HCT116 (cell line): ENCODE measurements around the gene CYP24A1. TPM values are rescaled to one million over a fixed set of nuclear protein-coding genes. Genes with fewer than 3 reads are reported as not detected.
A peak's percentile ranks its signal among the peaks of the same experiment; 100 is the strongest.

Source experiments
- ATAC-seq: fragments of 200-7000 bp; cut with Tn5 transposase; 2 replicates; pipeline ENCODE4 v1.9.1; 2020; ENCODE audit warnings: mild to moderate bottlenecking, moderate library complexity
- BruUV-seq: library from RNA; stranded (reverse); fragments of 400-500 nt; replicated peaks from 2 replicates; lab custom pipeline; 2021; lab: Mats Ljungman, UMichigan
- CTCF ChIA-PET: fragments of 300-600 bp; sonication (Branson Sonifier 250); formaldehyde crosslinking; loops from one replicate; lab custom pipeline; 2021; ENCODE audit warnings: antibody characterized with exemption; lab: Charles Lee
- POLR2A ChIA-PET: fragments of 300-600, 350-600 bp; sonication (Branson Sonifier 250); formaldehyde crosslinking; loops from one replicate; lab custom pipeline; 2021; ENCODE audit warnings: antibody characterized with exemption; lab: Charles Lee
- RAD21 ChIA-PET, 2 experiments: fragments of 300-600 bp; sonication (Branson Sonifier 250); formaldehyde crosslinking; loops; one replicate each; lab custom pipeline; 2023; ENCODE audit warnings: low total read pairs in 2 of 2; ENCODE audit not compliant: uncharacterized antibody in 2 of 2, unreplicated experiment in 2 of 2, low non-redundant PET in 1 of 2; lab: Charles Lee
- DNase-seq: peaks from one replicate; pipeline ENCODE4 v3.0.0-alpha.2; 2010; ENCODE audit warnings: low read depth, low spot score
- H2AFZ ChIP-seq: fragments of 200-600 bp; shearing (Covaris generic), sonication (generic); 2 replicates; pipeline ENCODE4 v1.6.1; 2017; ENCODE audit warnings: low read depth, mixed run types, mixed read lengths, antibody characterized with exemption, low read length; ENCODE audit not compliant: poor library complexity, severe bottlenecking
- H3K27ac ChIP-seq: 2 replicates; pipeline ENCODE4 v1.5.1; 2012; ENCODE audit warnings: low read depth, low read length
- H3K27me3 ChIP-seq: fragments of 200-600 bp; sonication (generic); 2 replicates; pipeline ENCODE4 v1.6.1; 2016; ENCODE audit warnings: mixed run types, low read length, mixed read lengths; ENCODE audit not compliant: insufficient read depth
- H3K36me3 ChIP-seq, 2 experiments: fragments of 200-500 bp in 1 of 2; fragments of 200-600 bp in 1 of 2; sonication (Bioruptor generic) in 1 of 2; sonication (generic) in 1 of 2; 2 replicates each; pipeline versions ENCODE4 v1.5.1 to v1.6.1; 2014 to 2016; ENCODE audit warnings: low read length in 2 of 2, inconsistent platforms in 1 of 2, mixed read lengths in 1 of 2, mixed run types in 1 of 2; ENCODE audit not compliant: insufficient read depth in 2 of 2, control insufficient read depth in 1 of 2
- H3K4me1 ChIP-seq, 2 experiments: fragments of 200-600 bp in 1 of 2; sonication (generic) in 1 of 2; 2 replicates each; pipeline versions ENCODE4 v1.5.1 to v1.6.1; 2012 to 2017; ENCODE audit warnings: low read length in 2 of 2, inconsistent platforms in 1 of 2, mild to moderate bottlenecking in 1 of 2, mixed read lengths in 1 of 2, mixed run types in 1 of 2, moderate library complexity in 1 of 2; ENCODE audit not compliant: insufficient read depth in 2 of 2, control insufficient read depth in 1 of 2
- H3K4me2 ChIP-seq: fragments of 200-600 bp; sonication (generic); 2 replicates; pipeline ENCODE4 v1.6.1; 2017; ENCODE audit warnings: mixed run types, low read length, mixed read lengths
- H3K4me3 ChIP-seq, 2 experiments: fragments of 200-600 bp in 1 of 2; sonication (generic) in 1 of 2; replicated peaks in 1 of 2; 2 replicates each; pipeline ENCODE4 v1.5.1; 2011 to 2016; ENCODE audit warnings: low read length in 2 of 2, control low read depth in 1 of 2, low read depth in 1 of 2, mild to moderate bottlenecking in 1 of 2, mixed read lengths in 1 of 2, mixed run types in 1 of 2
- H3K79me2 ChIP-seq: fragments of 200-600 bp; sonication (generic); 2 replicates; pipeline ENCODE4 v1.6.1; 2017; ENCODE audit warnings: mild to moderate bottlenecking, mixed run types, low read length, moderate library complexity, mixed read lengths; ENCODE audit not compliant: insufficient read depth
- H3K9ac ChIP-seq: fragments of 200-600 bp; sonication (generic); 2 replicates; pipeline ENCODE4 v1.6.1; 2016; ENCODE audit warnings: low read length, mixed read lengths
- H3K9me2 ChIP-seq: fragments of 200-600 bp; sonication (generic), shearing (Covaris generic); 2 replicates; pipeline ENCODE4 v1.6.1; 2017; ENCODE audit warnings: mixed run types, mild to moderate bottlenecking, moderate library complexity; ENCODE audit not compliant: insufficient read depth
- H3K9me3 ChIP-seq, 2 experiments: fragments of 200-500 bp in 1 of 2; fragments of 200-600 bp in 1 of 2; sonication (Bioruptor generic) in 1 of 2; sonication (generic) in 1 of 2; 2 replicates each; pipeline ENCODE4 v1.6.1; 2014 to 2017; ENCODE audit warnings: low read length in 2 of 2, mixed read lengths in 2 of 2, inconsistent platforms in 1 of 2, low read depth in 1 of 2, mild to moderate bottlenecking in 1 of 2, mixed run types in 1 of 2, moderate library complexity in 1 of 2; ENCODE audit not compliant: control insufficient read depth in 1 of 2, insufficient read depth in 1 of 2
- H4K20me1 ChIP-seq: fragments of 200-600 bp; sonication (generic), shearing (Covaris generic); 2 replicates; pipeline ENCODE4 v1.6.1; 2017; ENCODE audit warnings: mixed run types, mild to moderate bottlenecking, moderate library complexity; ENCODE audit not compliant: insufficient read depth
- ATF3 ChIP-seq: IDR thresholded peaks from 2 replicates; pipeline ENCODE4 v1.6.1; 2012
- CBX3 ChIP-seq: IDR thresholded peaks from 2 replicates; pipeline ENCODE4 v1.6.1; 2012; ENCODE audit warnings: low read depth
- ELF1 ChIP-seq: IDR thresholded peaks from 2 replicates; pipeline ENCODE4 v1.6.1; 2012; ENCODE audit warnings: low read depth, borderline replicate concordance
- FOSL1 ChIP-seq: IDR thresholded peaks from 2 replicates; pipeline ENCODE4 v1.6.1; 2012; ENCODE audit warnings: low read depth
- JUND ChIP-seq: IDR thresholded peaks from 2 replicates; pipeline ENCODE4 v1.6.1; 2012
- POLR2AphosphoS5 ChIP-seq: IDR thresholded peaks from 2 replicates; pipeline ENCODE4 v1.6.1; 2011; ENCODE audit warnings: mild to moderate bottlenecking, low read depth, low read length, moderate library complexity
- SIN3A ChIP-seq: IDR thresholded peaks from 2 replicates; pipeline ENCODE4 v1.6.1; 2012; ENCODE audit warnings: low read depth
- TCF7L2 ChIP-seq: IDR thresholded peaks from 2 replicates; pipeline ENCODE4 v1.7.0; 2011; ENCODE audit warnings: borderline replicate concordance, inconsistent platforms; ENCODE audit not compliant: insufficient read depth, insufficient read length; ENCODE audit errors: extremely low read depth
- ZFX ChIP-seq: fragments of 450-650 bp; IDR thresholded peaks from 2 replicates; pipeline ENCODE4 v1.6.1; 2017
- ZNF274 ChIP-seq: fragments of 200-500 bp; sonication (Bioruptor generic); IDR thresholded peaks from 2 replicates; pipeline ENCODE4 v1.6.1; 2014; ENCODE audit warnings: mild to moderate bottlenecking, low read depth, low read length, inconsistent platforms
- intact Hi-C: fragments of 100-400 bp; cut with micrococcal nuclease; formaldehyde crosslinking; loops from 2 replicates; pipeline ENCODE4 v1.10.0; 2022
- total RNA-seq: library from RNA; stranded (reverse); gene quantifications from one replicate; pipeline ENCODE4 v1.2.1, GENCODE V29; 2021; ENCODE audit not compliant: unreplicated experiment
- TF ChIP-seq, protein P1 (sequence below): IDR thresholded peaks from 2 replicates; pipeline ENCODE4 v1.6.1; 2011; ENCODE audit warnings: mild to moderate bottlenecking, low read length, moderate library complexity; ENCODE audit not compliant: insufficient replicate concordance; ENCODE audit errors: extremely low read depth
- TF ChIP-seq, protein P2 (sequence below): IDR thresholded peaks from 2 replicates; pipeline ENCODE4 v1.6.1; 2012

The CYP24A1 gene
- total RNA-seq, 1 experiment from 2014 or later = 267 TPM

DNA sequence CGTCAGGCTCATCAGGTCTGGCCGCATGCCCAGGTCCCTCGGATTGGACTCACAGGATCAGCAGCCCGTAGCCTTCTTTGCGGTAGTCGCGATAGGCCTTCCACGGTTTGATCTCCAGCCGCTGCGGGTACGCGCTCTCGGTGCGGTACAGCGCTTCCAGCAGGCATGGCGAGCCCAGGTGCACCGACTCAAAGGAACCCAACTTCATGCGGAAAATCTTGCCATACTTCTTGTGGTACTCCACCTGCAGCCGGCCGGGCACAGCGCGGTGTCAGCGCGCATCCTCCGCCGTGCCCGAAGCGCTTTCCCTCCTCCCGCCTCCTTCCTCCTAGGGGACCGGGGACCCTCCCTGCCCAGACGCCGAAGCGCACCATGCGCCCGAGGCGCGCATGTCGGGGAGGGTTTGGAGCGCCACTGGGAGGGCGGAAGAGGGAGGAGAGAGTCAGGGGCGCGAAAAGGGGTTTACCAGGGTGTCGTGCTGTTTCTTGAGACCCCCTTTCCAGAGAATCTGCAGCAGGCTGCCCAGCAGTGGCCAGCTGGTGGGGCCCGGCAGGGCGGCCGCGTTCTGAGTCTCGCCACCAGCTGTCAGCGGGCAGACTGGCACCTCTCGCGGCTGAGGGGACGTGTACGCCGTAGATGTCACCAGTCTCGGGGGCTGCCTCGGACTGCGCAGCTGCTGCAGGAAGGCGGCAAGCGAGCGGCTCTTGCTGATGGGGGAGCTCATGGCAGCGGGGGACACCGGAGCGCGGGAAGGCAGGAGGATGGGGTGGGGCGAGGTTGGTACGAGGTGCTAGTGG, 732 bp downstream of the CYP24A1 start:
- no peaks in the 10 kb centered on the region for H3K9me2 ChIP-seq
- ChIA-PET RAD21 (no interaction called here), CTCF (interaction anchor here (1.4 kb wide), 1 partner anchor 70 kb away, joined by 3 read pairs; no protein-coding TSS in a partner anchor), POLR2A (interaction anchor here (0.6 to 1.1 kb wide), 2 partner anchors 35 to 81 kb away, joined by 3 read pairs; no protein-coding TSS in a partner anchor)
- BruUV-seq = no TSS peak
- DNase-seq (no peak), ATAC-seq (no peak)
- H3K27me3 ChIP-seq = no peaks in the 10 kb centered on the region
- peak overlapping the region; percentile 82 for H3K9ac ChIP-seq
- no peaks in the 10 kb centered on the region for H4K20me1 ChIP-seq
- H3K27ac ChIP-seq = peak overlapping the region; percentile 94
- TF ChIP-seq SIN3A (no peak), TCF7L2 (peak; percentile 57)
- TF ChIP-seq, protein P1, sequence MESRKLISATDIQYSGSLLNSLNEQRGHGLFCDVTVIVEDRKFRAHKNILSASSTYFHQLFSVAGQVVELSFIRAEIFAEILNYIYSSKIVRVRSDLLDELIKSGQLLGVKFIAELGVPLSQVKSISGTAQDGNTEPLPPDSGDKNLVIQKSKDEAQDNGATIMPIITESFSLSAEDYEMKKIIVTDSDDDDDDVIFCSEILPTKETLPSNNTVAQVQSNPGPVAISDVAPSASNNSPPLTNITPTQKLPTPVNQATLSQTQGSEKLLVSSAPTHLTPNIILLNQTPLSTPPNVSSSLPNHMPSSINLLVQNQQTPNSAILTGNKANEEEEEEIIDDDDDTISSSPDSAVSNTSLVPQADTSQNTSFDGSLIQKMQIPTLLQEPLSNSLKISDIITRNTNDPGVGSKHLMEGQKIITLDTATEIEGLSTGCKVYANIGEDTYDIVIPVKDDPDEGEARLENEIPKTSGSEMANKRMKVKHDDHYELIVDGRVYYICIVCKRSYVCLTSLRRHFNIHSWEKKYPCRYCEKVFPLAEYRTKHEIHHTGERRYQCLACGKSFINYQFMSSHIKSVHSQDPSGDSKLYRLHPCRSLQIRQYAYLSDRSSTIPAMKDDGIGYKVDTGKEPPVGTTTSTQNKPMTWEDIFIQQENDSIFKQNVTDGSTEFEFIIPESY = no peak
- peaks cover 85 to 99% of the 10 kb centered on the region in 2 experiments for H3K4me1 ChIP-seq
- peak overlapping the region; percentile 94 for H3K4me2 ChIP-seq
- no peaks in the 10 kb centered on the region for H3K36me3 ChIP-seq
- no peak overlapping the region for H2AFZ ChIP-seq
- no peaks in the 10 kb centered on the region for H3K9me3 ChIP-seq
- H3K79me2 ChIP-seq = peaks cover 50% of the 10 kb centered on the region
- intact Hi-C loops = loop anchor here (5.0 kb wide), 1 partner anchor 51 kb away; no protein-coding TSS in a partner anchor
- H3K4me3 ChIP-seq = peak overlapping the region; percentile 19 to 31

- CTCF ChIA-PET = interaction anchor here (1.4 kb wide), 1 partner anchor 69 kb away, joined by 3 read pairs; no protein-coding TSS in a partner anchor
- POLR2A ChIA-PET = interaction anchor here (1.1 kb wide), 1 partner anchor 80 kb away, joined by 3 read pairs; no protein-coding TSS in a partner anchor
Measured at GRCh38 chr20:54172532-54172855, 1.3 kb downstream of the CYP24A1 start.

More at GRCh38 chr20:54172532-54172855, 1.3 kb downstream of the CYP24A1 start:
- peak overlapping the region; percentile 19 to 31 for H3K4me3 ChIP-seq
- H3K9me3 ChIP-seq = no peaks in the 10 kb centered on the region
- H3K36me3 ChIP-seq = no peaks in the 10 kb centered on the region
- intact Hi-C loops = loop anchor here (5.0 kb wide), 1 partner anchor 50 kb away; no protein-coding TSS in a partner anchor
- no peaks in the 10 kb centered on the region for H4K20me1 ChIP-seq
- H3K4me1 ChIP-seq = peaks cover 86 to 99% of the 10 kb centered on the region in 2 experiments
- H3K9me2 ChIP-seq = no peaks in the 10 kb centered on the region
- no TSS peak for BruUV-seq
- RAD21 ChIA-PET = no interaction called here
- H3K27me3 ChIP-seq = no peaks in the 10 kb centered on the region
- no peak overlapping the region for H2AFZ ChIP-seq
- peaks cover 53% of the 10 kb centered on the region for H3K79me2 ChIP-seq
- ATAC-seq (no peak), DNase-seq (no peak)
- peak overlapping the region; percentile 94 for H3K4me2 ChIP-seq
- TF ChIP-seq ATF3 = no peak
- TF ChIP-seq ZNF274 = no peak
- no peak for TF ChIP-seq CBX3
- no peak for TF ChIP-seq ELF1
- TF ChIP-seq, protein P2, sequence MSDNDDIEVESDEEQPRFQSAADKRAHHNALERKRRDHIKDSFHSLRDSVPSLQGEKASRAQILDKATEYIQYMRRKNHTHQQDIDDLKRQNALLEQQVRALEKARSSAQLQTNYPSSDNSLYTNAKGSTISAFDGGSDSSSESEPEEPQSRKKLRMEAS = no peak
- TF ChIP-seq POLR2AphosphoS5 = 0 out of 2 replicates have a peak, but pooled peaks have one; percentile 33
- TF ChIP-seq TCF7L2 = peak; percentile 72
- no peak for TF ChIP-seq JUND
- TF ChIP-seq FOSL1 = no peak
- TF ChIP-seq ZFX = no peak
- TF ChIP-seq, protein P1 = no peak
- peak overlapping the region; percentile 82 for H3K9ac ChIP-seq
- H3K27ac ChIP-seq = peak overlapping the region; percentile 94
